Stimulated activated CD4-positive, alpha-beta T cell treated with anti-CD3 and anti-CD28 coated beads, Interleukin-4, amount 100 ng/mL, for 48 hours (primary cell): ENCODE data around the gene CALCOCO1.
"Not testable (repeated sequence)": the region's sequence is repeated elsewhere in the genome, so short reads cannot be mapped to it uniquely, and the experiment has no call there.

ENCODE experiments used
- DNase-seq, 2 donors: peaks; one replicate each; pipeline ENCODE4 v3.0.0-alpha.2; 2020; ENCODE audit warnings: low read depth in 2 of 2

CALCOCO1 gene

DNA sequence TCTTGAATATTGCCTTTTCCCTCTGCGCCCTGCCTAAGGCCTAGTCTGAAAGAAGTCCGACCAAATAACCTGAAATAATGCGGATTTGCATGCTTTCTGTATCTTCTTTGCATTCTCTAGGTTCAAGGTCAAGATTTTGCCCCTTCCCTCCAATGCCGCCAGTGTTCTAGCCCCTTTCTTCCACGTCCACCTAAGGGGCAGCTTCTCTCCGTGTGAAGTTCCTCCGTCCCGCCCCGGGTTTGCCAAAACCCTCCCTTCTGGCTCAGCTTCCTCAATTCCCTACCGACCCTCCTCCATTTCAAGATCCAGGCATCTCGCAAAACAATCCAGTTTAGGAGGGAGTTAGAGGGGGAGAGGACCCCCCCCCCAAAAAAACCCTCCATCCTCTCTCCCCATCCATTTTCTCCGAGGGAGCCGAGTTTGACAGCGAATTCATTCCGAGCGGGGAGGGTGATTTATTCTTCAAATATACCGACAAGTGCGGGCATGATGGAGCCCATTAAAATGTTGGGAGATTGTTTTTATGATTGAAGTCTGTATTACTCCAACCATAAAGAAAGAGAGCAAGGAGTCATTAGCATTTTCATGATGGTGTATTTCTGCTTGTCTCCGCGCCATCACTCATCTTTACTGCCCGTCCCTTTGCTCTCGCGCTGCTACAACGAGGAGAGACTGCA lies 30.5 kb downstream of the CALCOCO1 start:
- DNase-seq, result no peak

DNA sequence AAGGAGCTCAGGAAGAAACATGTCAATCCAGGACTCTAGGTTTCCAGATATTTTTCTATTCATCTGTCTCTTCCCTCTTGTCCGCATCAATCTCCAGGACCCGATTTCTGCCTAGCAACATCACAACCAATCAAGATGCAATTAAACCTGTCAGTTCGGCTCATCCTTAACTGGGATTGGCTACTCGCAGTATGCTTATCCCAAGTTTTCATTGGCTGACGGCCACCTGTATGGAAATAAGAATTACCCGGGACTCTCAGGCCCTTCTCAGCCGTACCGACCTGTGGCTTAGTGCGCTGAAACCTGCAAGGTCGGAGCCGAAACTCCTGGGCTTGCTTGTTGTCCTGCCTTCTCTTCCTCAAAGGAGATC lies 31.0 kb downstream of the CALCOCO1 start:
- no peak for DNase-seq

DNA sequence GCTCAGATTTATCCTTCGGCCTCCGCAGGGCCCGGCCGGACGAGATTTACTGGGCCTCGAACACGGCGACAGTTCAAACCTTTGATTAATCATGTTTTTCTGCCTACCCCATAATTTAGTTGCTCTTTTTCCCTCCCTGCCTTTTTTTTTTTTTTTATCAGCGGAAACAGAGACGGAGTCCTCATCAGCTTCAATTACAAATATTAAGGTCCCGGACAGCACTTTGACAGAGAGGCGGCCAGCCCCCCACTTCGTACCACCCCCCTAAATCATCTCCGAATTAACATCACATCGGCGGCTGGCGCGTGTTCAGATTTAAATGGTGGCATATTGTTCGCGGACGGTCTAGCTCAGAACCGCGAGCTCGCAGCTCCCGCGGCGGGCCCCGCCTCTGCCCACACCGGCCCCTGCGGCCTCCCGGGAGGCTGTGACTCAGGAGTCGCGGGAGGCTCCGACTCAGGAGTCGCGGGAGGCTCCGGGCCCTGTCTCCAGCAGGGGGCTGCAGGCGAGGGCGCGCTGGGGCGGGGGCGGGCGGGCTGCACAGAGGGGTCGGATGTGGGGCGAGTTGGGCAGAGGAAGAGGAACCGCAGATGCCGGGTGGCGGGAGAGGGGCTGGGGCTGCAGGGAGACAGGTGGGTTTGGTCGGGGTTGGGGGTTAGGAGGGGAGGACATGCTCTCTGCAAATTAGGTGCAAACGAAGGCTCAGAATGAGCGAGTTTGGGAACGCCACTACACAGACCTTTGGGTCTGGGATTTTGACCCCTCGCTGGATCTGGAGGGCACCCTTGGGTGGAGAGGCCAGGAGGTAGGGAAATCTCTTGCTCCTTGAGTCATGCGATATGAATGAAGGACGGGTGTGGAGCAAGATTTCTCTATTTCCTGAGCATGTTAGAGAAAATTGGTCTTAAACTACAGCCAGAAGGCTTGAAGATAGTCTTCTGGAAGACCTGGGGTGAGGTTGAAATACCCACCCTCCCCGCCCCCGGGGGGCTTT lies 31.8 kb downstream of the CALCOCO1 start:
- DNase-seq, result peak in 1 of 2 donors; percentile 41

DNA sequence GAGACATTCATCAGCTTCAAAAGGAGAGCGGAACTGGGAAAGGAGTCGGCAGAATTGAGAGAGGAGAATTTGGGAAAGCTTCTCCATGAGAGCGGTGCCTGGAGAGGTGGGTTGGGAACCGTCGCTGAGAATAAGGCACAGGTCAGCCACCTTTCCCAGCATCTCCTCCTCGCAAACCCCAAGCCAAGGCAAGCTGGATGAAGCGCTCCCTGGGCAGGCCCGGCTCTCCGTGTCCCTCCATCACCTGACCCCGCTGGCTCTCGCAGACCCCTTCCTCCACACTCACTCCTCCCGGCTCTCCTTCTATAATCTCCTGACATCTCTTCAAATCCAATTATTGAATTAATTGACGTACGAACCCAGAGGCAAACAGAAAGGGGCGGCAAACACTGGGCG lies 32.5 kb downstream of the CALCOCO1 start:
- no peak for DNase-seq

DNA sequence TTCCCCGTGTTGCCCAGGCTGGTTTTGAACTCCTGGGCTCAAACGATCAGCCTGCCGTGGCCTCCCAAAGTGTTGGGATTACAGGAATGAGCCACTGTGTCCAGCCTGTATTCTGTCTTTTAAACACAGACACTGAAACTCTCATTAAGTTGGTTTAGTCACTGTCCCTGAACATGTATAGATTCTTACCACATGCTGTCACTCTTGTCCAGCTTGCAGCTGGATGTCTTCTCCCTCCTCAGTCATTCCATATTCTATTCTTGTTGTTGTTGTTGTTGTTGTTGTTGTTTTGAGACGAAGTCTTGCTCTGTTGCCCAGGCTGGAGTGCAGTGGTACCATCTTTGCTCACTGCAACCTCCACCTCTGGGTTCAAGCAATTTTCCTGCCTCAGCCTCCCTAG lies 39.1 kb downstream of the CALCOCO1 start:
- DNase-seq, result no peak

DNA sequence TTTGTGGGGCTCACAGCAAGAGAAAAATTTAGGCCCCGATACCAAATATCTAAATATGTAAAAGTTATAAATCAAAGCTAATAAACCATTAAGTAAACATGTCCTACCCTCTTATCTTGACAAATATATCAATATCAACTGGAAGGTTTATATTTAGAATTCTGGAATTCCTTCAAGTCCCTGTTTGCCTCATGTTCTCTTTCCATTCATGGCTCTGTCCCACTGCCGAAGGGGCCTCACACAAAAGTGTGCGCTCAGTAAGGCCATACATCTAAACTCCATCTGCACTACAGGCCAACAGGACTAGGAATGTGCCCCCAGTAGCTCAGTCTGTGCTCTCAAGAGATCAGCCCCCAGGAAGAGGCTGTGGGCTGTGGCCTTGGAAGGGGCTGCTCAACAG lies 40.8 kb downstream of the CALCOCO1 start:
- no peak for DNase-seq

DNA sequence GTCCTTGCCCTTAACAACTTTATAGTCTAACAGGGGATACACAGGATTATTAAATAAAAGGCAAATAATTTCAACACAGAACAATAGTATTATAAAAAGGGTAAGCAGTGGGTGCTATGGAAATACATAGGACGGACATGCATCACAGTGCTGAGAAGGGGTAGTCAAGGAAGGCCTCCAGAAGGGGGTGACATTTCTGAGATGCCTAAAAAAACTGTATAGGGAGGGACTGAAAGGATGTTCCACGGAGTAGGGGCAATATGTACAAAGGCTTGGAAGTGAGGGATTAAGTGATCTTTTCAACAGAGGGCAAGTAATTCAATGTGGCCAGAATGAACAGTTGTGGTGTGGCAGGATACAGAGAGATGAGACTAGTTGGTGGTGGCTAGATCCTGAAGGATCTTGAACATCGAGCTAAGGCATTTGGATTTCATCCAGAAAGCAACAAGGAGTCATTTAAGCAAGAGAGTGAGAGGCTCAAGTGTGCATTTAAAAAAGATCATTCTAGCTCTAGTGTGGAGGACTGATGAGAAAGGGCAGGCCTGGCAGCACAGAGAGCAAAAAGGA lies 42.5 kb downstream of the CALCOCO1 start:
- no peak for DNase-seq

DNA sequence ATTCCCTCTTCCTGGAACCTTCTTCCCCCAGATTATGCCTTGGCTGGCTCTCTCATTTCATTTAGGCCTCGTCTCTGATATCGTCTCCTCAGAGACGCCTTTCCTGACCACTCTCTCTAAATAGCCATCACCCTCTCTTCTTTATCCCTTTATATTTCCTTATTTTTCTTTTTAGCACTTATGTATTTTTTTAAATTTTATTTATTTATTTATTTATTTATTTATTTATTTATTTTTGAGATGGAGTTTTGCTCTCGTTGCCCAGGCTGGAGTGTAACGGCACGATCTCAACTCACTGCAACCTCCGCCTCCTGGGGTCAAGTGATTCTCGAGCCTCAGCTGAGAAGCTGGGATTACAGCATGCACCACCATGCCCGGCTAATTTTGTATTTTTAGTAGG lies 43.3 kb downstream of the CALCOCO1 start:
- DNase-seq, result no peak

DNA sequence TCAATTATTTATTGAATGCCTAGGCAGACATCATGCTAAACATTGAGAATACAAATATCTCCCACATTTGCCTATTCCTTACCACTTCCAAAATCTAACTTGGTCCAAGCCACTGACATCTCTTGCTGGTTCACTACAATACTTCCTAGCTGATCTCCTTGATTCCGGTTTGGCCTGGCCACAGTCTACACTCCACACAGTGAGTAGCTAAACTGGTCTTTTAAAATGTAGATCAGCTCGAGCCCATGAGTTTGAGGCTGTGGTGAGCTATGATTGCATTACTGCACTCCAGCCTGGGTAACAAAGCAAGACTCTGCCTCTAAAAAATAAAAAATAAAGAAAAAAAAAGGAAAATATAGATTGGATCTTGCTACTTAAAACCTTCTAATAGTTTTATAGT lies 43.8 kb downstream of the CALCOCO1 start:
- no peak for DNase-seq

DNA sequence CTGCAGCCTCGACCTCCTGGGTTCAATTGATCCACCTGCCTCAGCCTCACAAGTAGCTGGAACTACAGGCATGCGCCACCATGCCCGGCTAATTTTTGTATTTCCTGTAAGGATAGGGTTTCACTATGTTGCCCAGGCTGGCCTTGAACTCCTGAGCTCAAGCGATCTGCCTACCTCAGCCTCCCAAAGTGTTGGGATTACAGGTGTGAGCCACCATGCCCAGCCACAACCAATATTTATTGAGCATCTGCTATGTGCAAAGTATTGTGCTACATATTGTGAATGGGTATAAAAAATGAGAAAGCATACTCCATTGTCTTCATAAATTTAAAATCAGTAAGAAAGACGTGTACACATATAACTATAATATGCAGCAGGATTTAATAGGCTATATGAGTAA lies 47.2 kb downstream of the CALCOCO1 start:
- DNase-seq, result not testable (repeated sequence)

DNA sequence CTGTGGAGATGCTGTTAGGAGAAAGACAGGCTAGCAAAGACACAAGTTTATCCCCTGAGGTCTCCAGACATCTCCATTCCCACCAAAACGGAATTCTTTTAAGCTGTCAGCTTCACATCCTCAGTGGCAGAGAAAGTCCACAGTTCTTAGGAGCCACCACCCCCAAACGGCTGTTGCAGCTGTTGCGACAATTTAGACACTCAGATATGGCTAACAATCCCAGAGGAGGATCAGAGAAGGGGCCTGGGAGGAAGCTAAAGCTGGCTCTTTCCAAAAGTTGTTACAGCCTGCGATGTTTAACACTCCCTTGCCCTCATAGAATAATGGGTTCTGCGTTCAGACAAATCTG lies 49.5 kb downstream of the CALCOCO1 start:
- DNase-seq, result no peak

DNA sequence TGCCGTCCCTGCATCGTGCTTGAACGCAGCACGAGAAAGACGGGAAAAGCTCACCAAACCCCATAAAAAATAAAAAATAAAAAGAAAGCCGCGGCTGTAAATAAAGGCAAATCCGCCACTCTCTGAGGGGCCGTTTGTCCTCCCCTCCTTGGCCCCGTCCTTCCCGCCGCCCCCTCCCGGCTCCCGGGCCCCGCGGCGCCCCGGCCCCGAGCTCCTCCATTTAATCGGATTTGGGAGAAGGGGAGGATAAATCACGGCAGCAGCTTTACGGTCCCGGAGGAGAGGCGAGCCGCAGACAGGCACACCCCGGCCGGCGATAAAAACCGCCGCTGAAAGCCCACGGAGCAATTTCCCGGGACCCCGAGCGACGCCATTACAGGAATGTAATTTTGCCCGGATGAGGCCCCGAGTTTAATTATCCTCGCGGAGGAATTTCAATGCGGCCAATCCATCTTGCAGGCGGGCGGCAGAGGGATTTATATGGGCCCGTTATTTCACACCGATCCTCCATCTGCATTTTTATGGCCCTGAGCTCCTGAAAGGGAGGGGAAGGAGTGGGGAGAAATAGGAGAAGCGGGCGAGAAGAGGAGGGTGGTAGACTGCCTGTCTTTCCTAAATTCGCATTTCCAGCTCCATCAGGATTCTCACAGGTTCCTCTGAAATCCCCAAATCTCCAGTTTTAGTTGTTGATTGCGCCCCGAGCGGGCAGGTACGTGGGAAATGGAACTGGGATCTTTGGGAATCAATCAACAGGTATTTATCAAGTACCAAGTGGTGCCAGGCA lies 50.0 kb downstream of the CALCOCO1 start:
- no peak for DNase-seq

DNA sequence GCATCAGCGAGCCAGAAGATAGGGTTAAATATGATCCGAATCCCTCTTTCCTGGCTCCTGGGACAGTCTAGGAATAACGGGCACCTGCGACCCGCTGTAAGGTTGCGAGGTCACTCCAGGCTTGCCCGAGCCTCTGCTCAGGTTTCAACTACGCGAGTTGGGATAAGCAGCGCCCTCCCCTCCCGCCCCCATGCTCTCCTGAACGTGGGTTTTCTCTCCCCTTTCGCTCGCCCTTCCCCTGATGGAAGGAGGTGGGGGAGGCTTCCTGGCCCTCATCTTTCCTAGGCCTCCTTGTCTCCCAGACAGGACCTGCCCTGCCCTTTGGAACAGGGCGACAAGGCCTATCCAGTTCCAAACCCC lies 50.6 kb downstream of the CALCOCO1 start:
- DNase-seq, result no peak

DNA sequence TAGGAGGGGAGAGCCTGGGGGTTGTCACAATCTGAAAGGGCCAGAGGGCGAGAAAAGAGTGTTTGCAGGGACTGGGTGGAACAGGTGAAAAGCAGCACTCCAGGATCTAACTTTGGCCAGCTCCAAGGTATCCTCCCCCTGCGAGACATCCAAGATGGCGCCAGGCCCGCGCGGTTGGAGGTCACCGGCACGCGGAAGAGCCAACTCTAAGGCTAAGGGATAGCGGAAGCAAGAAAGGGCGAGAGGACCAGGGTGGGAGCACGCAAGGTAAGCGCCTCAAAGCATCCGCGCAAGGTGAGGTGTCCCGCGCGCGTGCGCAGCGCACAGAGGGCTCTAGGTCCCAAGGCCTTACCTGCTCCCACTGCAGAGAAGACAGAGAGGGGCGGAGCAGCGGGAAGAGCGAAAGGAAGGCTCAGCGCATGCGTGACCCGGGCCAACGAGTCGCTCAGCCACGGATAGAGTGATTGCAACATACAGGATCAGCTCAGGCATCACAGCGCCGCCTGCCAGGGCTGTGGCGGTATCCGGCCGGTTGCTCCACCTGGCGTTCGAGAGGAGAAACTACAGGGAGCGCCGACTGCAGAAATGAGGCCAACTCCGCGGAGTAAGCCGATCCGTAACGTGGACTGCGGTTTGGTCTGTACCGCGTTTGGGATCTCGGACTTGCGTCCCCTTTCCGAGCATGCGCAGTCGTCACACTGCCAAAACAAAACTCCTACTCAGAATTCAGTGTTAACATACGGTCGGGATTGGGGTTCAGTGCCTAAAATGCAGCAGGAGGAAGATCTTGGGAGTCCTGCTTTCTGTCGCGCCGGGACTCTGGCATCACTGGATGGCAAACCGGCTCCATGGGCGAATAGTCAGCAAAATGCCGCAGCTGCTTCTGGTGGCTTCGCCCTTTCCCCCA lies 51.3 kb downstream of the CALCOCO1 start, which contains the start of gene ATP5MC2:
TSS of gene ATP5MC2 (minus strand) at position 383 of the 907 bp plus-strand sequence. CDS start 3,469 bp downstream, outside the sequence.
- peak; percentile 92 to 96 for DNase-seq

DNA sequence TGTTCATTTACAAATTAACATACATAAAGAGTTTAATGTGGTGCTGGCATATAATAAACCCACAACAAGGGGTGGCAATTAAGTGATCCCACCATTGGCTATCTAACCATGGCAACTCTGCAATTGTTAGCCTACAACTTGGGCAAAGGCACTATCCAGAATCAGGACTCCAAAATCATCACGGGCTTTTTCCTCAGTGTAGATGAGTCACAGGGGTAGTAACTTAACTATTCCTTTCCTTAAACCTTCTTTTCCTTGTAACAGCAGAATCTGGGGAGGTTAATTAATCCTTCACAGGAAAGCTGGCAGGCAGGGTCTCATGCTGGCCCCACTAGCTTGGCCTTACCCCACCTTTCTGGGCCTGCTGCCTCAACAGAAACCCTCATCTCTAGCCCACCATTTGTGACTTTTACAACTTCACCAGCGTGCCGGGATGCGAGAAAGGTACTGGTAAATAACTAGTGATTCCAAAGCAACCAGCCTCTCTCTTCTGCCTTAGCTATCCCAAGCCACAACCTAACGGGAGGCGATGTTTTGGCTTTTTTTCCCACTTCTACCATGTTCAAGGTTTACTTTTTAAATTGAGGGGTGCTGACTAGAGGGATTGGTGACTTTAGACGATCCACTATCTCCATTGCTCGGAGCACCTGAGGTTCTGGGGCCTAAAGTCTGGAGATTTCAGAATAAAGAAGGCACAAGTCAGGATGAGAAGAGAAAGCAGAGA lies 52.1 kb downstream of the CALCOCO1 start:
- DNase-seq, result no peak

DNA sequence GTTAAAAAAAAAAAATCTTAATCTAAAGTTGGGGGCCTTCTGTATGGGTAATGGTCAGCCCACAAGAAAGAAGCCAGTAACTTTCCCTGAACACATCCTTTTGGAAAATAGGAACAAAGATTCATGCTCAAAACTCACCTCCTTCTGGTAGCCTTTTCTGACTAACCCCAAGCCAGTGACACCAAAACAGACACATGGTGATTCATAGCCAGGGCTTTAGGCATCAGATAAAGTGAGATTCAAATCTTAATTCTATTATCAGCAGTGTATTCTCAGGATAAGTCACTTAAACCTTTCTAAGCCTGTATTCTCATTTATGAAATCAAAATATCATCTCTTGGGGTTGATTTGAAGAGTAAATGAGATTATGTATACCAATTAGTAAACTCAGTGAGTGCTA lies 56.3 kb downstream of the CALCOCO1 start:
- no peak for DNase-seq

DNA sequence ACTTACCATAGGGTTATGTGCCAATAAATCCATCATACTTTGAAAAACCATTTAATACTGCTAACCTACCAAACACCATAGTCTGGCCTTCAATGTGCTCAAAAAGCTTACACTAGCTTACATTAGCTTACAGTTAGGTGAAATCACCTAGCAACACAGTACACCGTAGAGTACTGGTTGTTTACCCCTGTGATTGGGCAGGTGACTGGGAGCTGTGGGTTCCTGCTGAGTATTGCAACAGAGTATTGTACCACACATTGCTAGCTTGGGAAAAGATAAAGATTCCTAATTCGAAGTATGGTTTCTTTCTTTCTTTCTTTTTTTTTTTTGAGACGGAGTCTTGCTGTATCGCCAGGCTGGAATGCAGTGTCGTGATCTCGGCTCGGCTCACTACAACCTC lies 56.9 kb downstream of the CALCOCO1 start:
- no peak for DNase-seq

DNA sequence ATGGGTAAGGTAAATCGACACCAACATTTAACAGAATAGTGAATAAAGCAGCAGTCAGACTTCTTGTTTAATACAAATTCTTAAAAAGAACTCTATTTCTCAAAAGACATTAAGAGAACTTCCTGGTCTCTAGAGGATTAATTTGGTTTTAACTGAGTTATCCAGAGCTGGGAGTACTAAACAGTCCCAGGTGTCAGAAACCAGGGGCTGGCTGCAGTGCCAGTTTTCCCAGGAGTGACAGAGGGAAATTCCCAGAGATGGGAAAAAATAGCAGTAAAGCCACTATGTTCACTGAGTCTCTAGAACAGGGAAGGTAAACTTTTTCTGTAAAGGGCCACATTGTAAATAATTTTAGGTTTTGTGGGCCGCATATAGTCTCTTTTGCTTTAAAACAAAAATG lies 60.2 kb downstream of the CALCOCO1 start:
- no peak for DNase-seq

DNA sequence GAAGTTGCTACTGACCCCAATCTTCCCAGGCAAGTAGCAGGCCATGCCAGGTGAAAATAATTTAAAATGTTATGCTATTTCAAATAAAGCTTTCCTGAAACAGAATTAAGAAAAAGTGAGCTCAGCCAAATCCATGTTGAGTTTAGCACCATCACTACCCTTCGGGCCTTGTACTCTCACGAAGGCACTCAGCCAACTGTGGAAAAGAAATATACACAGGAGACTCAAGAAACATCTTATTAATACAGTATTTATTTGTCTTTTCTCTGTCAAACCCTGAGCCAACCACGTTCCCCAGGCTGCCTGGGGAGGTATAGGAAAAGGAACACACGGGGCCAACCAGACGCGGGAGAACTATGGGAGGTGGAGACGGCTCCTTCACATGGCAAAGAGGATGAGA lies 62.3 kb downstream of the CALCOCO1 start:
- DNase-seq, result no peak

DNA sequence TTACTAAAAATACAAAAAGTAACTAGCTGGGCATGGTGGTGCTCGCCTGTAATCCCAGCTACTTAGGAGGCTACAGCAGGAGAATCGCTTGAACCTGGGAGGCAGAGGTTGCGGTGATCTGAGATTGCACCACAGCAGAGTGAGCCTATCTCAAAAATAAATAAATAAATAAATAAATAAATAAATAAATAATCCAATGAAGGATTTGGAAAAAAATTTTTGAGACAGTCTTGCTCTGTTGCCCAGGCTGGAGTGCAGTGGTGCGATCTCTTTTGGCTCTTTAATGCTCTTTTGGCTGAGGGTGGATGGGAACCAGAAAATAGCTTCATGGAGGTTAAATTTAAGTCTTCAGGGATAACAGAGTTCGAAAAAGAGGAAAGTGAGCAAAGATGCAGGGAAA lies 63.1 kb downstream of the CALCOCO1 start:
- DNase-seq, result no peak
